ENCODE data around the gene LRRC8D.

Gene LRRC8D

DNA sequence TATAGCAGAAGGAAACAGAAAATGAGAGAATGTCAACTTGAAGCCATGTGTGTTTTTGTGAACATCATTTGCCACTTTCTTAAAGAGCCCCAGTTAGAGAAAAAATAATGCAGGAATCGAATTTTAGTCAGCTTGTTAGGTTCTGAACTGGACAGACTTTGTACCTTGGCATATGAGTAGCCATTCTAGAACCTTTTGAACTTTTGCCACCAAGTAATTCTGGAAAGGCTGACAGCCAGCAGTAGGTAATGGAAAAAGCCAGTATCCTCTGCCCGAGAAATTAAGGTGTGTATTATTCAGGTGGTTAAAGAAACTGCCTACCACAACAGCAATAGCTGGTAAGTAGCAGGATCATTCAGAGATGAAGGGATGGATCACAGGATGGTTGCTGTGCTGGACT is 20.7 kb downstream of the LRRC8D start:
- H3K4me3 ChIP-seq (replicated peaks in 1 of 2; ENCODE audit: low read depth in 2 of 2, low read length in 2 of 2): no peak overlapping the region
- TF ChIP-seq, protein P1, sequence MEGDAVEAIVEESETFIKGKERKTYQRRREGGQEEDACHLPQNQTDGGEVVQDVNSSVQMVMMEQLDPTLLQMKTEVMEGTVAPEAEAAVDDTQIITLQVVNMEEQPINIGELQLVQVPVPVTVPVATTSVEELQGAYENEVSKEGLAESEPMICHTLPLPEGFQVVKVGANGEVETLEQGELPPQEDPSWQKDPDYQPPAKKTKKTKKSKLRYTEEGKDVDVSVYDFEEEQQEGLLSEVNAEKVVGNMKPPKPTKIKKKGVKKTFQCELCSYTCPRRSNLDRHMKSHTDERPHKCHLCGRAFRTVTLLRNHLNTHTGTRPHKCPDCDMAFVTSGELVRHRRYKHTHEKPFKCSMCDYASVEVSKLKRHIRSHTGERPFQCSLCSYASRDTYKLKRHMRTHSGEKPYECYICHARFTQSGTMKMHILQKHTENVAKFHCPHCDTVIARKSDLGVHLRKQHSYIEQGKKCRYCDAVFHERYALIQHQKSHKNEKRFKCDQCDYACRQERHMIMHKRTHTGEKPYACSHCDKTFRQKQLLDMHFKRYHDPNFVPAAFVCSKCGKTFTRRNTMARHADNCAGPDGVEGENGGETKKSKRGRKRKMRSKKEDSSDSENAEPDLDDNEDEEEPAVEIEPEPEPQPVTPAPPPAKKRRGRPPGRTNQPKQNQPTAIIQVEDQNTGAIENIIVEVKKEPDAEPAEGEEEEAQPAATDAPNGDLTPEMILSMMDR (IDR thresholded peaks at IDR 0.05; ENCODE audit: low read depth, low read length): no peak
- DNase-seq (ENCODE audit: low read depth in 2 of 2): no peak

DNA sequence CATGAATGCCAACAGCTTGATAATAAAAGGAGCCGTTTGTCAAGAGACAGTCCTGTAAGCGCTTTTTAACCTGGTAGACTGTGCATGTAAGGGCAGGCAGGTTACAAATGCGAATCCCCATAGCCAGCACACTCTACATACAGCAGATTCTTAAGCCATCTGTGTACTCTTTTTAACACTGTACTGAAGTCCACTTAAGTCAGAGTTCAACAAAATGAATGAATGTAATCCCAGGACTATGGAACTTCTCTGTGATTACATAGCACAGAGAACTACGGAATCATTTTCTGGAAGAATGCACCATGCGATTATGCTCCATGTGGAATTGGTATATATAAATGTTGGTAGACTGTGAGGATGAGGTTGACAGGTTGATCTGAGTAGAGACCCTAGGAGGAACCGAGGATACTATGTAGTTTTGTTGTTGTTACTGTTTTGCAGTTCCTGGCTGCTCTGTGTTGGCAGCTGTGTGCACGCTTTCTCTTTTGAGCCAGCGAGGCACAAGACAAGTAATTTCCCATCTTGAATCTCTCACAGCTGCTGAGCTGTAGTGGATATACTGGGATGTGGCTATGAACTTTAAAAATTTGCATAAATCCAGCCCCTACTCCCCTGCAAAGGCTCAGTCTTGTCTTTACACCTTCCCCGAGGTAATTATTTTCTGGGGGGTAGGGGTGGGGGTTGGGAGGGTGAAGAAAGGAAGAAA is 21.9 kb downstream of the LRRC8D start:
- peak in 1 of 2 donors; percentile 65 for DNase-seq (ENCODE audit: low read depth in 2 of 2)
- peak overlapping the region; percentile 82 to 92 for H3K4me3 ChIP-seq (replicated peaks in 1 of 2; ENCODE audit: low read depth in 2 of 2, low read length in 2 of 2)
- TF ChIP-seq, protein P1 (IDR thresholded peaks at IDR 0.05; ENCODE audit: low read depth, low read length): no peak

DNA sequence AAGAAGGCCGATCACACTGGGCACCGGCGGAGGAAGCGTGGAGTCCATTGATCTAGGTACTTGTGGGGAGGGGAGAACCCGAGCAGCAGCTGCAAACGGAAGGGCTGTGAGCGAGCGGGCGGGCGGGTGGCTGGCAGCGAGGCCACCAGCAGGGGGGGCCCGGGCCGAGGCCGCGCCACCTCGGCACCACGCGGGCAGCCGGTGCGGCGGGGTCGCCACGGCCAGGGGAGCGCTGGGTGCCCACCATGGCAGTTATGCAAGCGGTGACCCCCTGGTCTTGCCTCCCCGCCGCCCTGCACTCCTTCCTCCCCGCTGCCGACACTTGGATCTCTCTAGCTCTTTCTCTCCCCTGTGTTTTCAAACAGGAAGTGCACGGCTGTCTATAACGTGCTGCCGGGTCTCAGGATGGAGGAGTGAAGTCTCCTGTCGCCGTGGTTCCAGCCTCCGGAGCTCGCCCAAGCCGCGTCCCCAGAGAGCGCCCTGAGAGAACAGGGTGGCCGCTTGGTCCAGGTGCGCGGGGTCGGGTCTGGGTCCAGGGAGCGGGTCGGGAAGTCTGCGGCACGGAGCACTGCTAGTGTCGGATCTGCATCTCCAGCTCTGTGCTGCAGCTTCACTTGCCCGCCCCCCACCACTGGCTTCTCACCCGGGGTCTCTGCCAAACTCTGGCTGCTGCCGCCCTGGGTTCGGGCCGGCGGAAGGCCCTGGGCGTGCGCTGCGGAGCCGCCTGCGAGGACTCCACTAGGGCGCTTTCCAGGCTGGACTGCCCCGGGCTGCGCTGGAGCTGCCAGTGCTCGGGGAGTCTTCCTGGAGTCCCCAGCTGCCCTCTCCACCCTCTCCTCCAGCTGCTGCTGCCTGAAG is 22.7 kb downstream of the LRRC8D start:
- TF ChIP-seq, protein P1 (IDR thresholded peaks at IDR 0.05; ENCODE audit: low read depth, low read length): peak; percentile 34
- DNase-seq (ENCODE audit: low read depth in 2 of 2): peak; percentile 64 to 73
- H3K4me3 ChIP-seq (replicated peaks in 1 of 2; ENCODE audit: low read depth in 2 of 2, low read length in 2 of 2): peak overlapping the region; percentile 82 to 92

DNA sequence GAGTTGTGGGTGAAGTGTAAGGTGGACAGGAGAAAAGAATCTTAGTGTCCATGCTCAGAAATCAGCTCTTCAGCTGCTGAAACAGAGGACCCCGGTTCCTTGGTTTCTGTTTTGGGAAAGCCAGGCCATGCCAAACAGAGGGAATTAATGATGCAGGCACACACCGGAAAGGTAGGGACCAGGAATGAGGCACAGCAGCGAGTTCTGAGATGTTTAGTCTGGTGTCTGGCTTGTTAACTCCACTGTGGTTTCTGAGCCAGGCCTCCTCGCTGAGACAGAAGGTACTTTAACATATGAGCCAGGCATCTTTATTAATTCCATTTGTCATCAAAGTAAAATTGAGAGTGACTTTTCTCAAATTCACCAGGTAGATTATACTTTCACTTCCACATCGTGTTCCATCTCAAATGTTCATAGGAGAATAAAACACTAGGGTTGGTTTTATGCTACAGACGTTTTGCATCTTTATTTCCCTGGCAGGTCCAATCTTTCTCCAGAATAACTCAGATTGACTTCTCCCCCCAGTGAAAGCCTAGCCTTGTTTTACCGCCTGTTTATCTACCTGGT is 23.5 kb downstream of the LRRC8D start:
- DNase-seq (ENCODE audit: low read depth in 2 of 2): peak in 1 of 2 donors; percentile 30
- TF ChIP-seq, protein P1 (IDR thresholded peaks at IDR 0.05; ENCODE audit: low read depth, low read length): no peak

DNA sequence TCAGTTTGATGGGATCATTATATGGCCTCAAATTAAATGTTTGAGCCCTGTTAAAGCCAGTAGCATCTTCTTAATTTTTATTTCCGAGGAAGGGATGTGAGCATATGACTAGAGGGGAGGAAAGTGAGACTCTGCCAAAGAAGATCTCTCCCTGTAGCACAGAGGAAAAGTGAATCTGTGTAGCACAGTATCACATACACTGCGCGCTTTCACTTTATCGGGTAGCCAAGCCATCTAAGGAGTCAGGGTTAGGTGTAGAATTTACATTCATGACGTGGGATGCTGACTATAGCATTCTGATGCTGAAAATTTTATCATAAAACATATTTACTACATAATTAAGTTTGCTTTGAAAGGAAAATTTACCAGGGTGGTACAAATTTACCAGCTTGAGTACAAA is 24.0 kb downstream of the LRRC8D start:
- no peak for DNase-seq (ENCODE audit: low read depth in 2 of 2)
- peak overlapping the region in 1 of 2 donors; percentile 82 for H3K4me3 ChIP-seq (replicated peaks in 1 of 2; ENCODE audit: low read depth in 2 of 2, low read length in 2 of 2)
- TF ChIP-seq, protein P1 (IDR thresholded peaks at IDR 0.05; ENCODE audit: low read depth, low read length): no peak

More for the DNA sequence above, 23.5 kb downstream of the LRRC8D start:
- H3K4me3 ChIP-seq (replicated peaks in 1 of 2; ENCODE audit: low read depth in 2 of 2, low read length in 2 of 2): peak overlapping the region; percentile 82 to 92

DNA sequence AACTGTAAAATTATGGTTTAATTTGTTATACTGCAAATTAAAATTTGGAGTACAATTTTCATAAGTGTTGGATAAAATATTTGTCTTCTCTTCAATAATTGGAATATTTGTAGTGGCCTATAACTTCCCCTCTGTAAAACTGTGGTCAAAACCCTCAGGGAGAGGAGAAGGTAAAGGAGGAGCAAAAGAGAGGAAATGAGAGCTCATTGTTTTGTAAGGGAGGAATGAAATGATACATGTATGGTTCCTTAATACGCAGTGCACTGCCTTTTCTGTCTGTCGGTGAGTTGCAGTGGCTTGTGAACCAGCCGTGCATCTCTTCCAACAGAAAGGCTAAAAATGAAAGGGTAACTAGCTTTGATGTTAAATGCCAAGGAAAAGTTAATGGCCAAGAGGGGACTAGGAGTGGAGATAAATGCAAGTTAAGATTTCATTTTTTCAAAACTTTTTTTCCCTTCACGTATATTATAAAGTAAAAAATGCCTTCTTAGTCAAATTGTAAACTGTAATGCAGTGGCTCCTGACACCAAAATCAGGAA is 26.4 kb downstream of the LRRC8D start:
- TF ChIP-seq, protein P1 (IDR thresholded peaks at IDR 0.05; ENCODE audit: low read depth, low read length): no peak
- DNase-seq (ENCODE audit: low read depth in 2 of 2): no peak
- H3K4me3 ChIP-seq (replicated peaks in 1 of 2; ENCODE audit: low read depth in 2 of 2, low read length in 2 of 2): no peak overlapping the region

Data from cardiac fibroblast (primary cell).